Caco-2 (cell line): ENCODE data around the gene KCTD21. TPM values are rescaled to one million over a fixed set of nuclear protein-coding genes. Genes with fewer than 3 reads are reported as not detected.

ENCODE experiments used
- BruUV-seq: library from RNA; stranded (reverse); fragments of 400-500 nt; replicated peaks from 2 replicates; lab custom pipeline; 2021; lab: Mats Ljungman, UMichigan
- CTCF ChIA-PET: fragments of 300-600 bp; sonication (Branson Sonifier 250); formaldehyde crosslinking; loops from one replicate; lab custom pipeline; 2022; ENCODE audit warnings: antibody characterized with exemption; lab: Charles Lee
- POLR2A ChIA-PET: fragments of 300-600 bp; sonication (Branson Sonifier 250); formaldehyde crosslinking; loops from one replicate; lab custom pipeline; 2022; ENCODE audit warnings: antibody characterized with exemption; lab: Charles Lee
- DNase-seq, 2 experiments: peaks; one replicate each; pipeline versions ENCODE4 v3.0.0 to v3.0.0-alpha.2; 2020 to 2022
- H3K27me3 ChIP-seq: replicated peaks from 2 replicates; pipeline ENCODE4 v1.6.0; 2011; ENCODE audit warnings: low read length; ENCODE audit not compliant: control insufficient read depth, insufficient read depth
- H3K36me3 ChIP-seq: 2 replicates; pipeline ENCODE4 v1.5.1; 2011; ENCODE audit warnings: low read length; ENCODE audit not compliant: control insufficient read depth, insufficient read depth
- H3K4me1 ChIP-seq: fragments of 250-450 bp; sonication (Bioruptor Pico); 2 replicates; pipeline ENCODE4 v1.5.1; 2020; ENCODE audit warnings: mild to moderate bottlenecking
- H3K4me3 ChIP-seq: 2 replicates; pipeline ENCODE4 v1.5.1; 2011; ENCODE audit warnings: low read depth, mild to moderate bottlenecking, control low read depth, low read length
- H3K9me3 ChIP-seq: fragments of 250-450 bp; sonication (Bioruptor Pico); 2 replicates; pipeline ENCODE4 v1.5.1; 2020; ENCODE audit warnings: mild to moderate bottlenecking, moderate library complexity
- H3K27ac Mint-ChIP-seq: one replicate; pipeline ENCODE4 v1.8.0; 2022; ENCODE audit warnings: mixed read lengths; ENCODE audit not compliant: unreplicated experiment
- H3K27me3 Mint-ChIP-seq: one replicate; pipeline ENCODE4 v1.8.0; 2022; ENCODE audit warnings: mixed read lengths; ENCODE audit not compliant: insufficient read depth, unreplicated experiment
- H3K36me3 Mint-ChIP-seq: one replicate; pipeline ENCODE4 v1.8.0; 2022; ENCODE audit warnings: mild to moderate bottlenecking, mixed read lengths; ENCODE audit not compliant: insufficient read depth, unreplicated experiment
- H3K4me1 Mint-ChIP-seq: one replicate; pipeline ENCODE4 v1.8.0; 2022; ENCODE audit warnings: low read depth, mixed read lengths; ENCODE audit not compliant: unreplicated experiment
- H3K4me3 Mint-ChIP-seq: one replicate; pipeline ENCODE4 v1.8.0; 2022; ENCODE audit warnings: mild to moderate bottlenecking, moderate library complexity, mixed read lengths; ENCODE audit not compliant: unreplicated experiment
- H3K9me3 Mint-ChIP-seq: one replicate; pipeline ENCODE4 v1.8.0; 2022; ENCODE audit warnings: mixed read lengths; ENCODE audit not compliant: unreplicated experiment
- CTCF ChIP-seq, 2 experiments: fragments of 200-600 bp in 1 of 2; IDR thresholded peaks; 1 replicate in 1 of 2; 2 replicates in 1 of 2; pipeline versions ENCODE4 v1.5.1 to v1.8.0; 2011 to 2022; ENCODE audit warnings: antibody characterized with exemption in 1 of 2, control low read depth in 1 of 2, inconsistent platforms in 1 of 2, low read depth in 1 of 2, low read length in 1 of 2, mild to moderate bottlenecking in 1 of 2, moderate library complexity in 1 of 2; ENCODE audit not compliant: insufficient read depth in 1 of 2, severe bottlenecking in 1 of 2, unreplicated experiment in 1 of 2
- intact Hi-C: fragments of 100-400 bp; cut with micrococcal nuclease; formaldehyde crosslinking; loops from one replicate; pipeline ENCODE4 v1.10.0; 2022; ENCODE audit not compliant: unreplicated experiment
- total RNA-seq: library from RNA; stranded (reverse); gene quantifications from 2 replicates; pipeline ENCODE4 v1.2.3, GENCODE V29; 2022

The KCTD21 gene
- total RNA-seq, 1 experiment from 2014 or later, result 6.4 TPM

GRCh38 chr11:78211565-78211964, 23.1 kb upstream of the KCTD21 start:
- Histone ChIP-seq H3K36me3 (no peaks in the 10 kb centered on the region), H3K4me3 (no peak overlapping the region), H3K27me3 (no peaks in the 10 kb centered on the region), H3K9me3 (no peaks in the 10 kb centered on the region), H3K4me1 (no peaks in the 10 kb centered on the region)
- Mint-ChIP-seq H3K9me3 (no peaks in the 10 kb centered on the region), H3K36me3 (peaks cover 82% of the 10 kb centered on the region), H3K4me1 (no peaks in the 10 kb centered on the region), H3K4me3 (no peak overlapping the region), H3K27me3 (no peaks in the 10 kb centered on the region), H3K27ac (no peak overlapping the region)
- BruUV-seq, result no TSS peak
- CTCF ChIA-PET, result no interaction called here
- POLR2A ChIA-PET, result interaction anchor here (0.6 kb wide), 1 partner anchor 79 kb away, joined by 6 read pairs; no protein-coding TSS in a partner anchor
- TF ChIP-seq CTCF (IDR thresholded peaks at IDR 0.05; ENCODE audit: insufficient read depth in 1 of 2, low read depth in 1 of 2, low read length in 1 of 2, severe bottlenecking in 1 of 2, unreplicated experiment in 1 of 2), result no peak
- DNase-seq, result no peak
- intact Hi-C loops, result no loop called here

GRCh38 chr11:78210000-78210608, 21.7 kb upstream of the KCTD21 start:
- H3K27me3 Mint-ChIP-seq, result no peaks in the 10 kb centered on the region

DNA sequence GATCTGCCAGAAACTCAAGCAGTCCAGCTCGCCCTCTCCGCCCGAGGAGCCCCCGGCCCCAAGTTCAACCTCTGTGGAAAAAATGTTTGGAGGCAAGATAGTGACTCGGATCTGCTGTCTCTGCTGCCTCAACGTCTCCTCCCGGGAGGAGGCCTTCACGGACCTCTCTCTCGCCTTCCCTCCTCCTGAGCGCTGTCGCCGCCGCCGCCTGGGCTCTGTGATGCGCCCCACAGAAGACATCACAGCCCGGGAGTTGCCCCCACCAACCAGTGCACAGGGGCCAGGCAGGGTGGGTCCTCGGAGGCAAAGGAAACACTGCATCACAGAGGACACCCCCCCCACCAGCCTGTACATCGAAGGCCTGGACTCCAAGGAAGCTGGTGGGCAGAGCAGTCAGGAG, 21.1 kb upstream of the KCTD21 start:
- no peak for TF ChIP-seq CTCF (IDR thresholded peaks at IDR 0.05; ENCODE audit: insufficient read depth in 1 of 2, low read depth in 1 of 2, low read length in 1 of 2, severe bottlenecking in 1 of 2, unreplicated experiment in 1 of 2)
- H3K4me3 Mint-ChIP-seq, result no peak overlapping the region
- POLR2A ChIA-PET, result interaction anchor here (0.5 kb wide), 1 partner anchor 171 kb away, joined by 6 read pairs; no protein-coding TSS in a partner anchor
- Histone ChIP-seq H3K4me1 (no peaks in the 10 kb centered on the region), H3K36me3 (no peaks in the 10 kb centered on the region), H3K4me3 (no peak overlapping the region), H3K27me3 (no peaks in the 10 kb centered on the region), H3K9me3 (no peaks in the 10 kb centered on the region)
- H3K27ac Mint-ChIP-seq, result peak overlapping the region; percentile 29
- no peaks in the 10 kb centered on the region for H3K27me3 Mint-ChIP-seq
- no peak for DNase-seq
- H3K36me3 Mint-ChIP-seq, result peaks cover 70% of the 10 kb centered on the region
- BruUV-seq, result no TSS peak
- H3K4me1 Mint-ChIP-seq, result no peaks in the 10 kb centered on the region
- intact Hi-C loops, result no loop called here
- CTCF ChIA-PET, result no interaction called here
- no peaks in the 10 kb centered on the region for H3K9me3 Mint-ChIP-seq

More at GRCh38 chr11:78210000-78210608, 21.7 kb upstream of the KCTD21 start:
- no peak overlapping the region for H3K4me3 Mint-ChIP-seq
- peak overlapping the region; percentile 29 for H3K27ac Mint-ChIP-seq
- ChIA-PET POLR2A (interaction anchor here (0.5 kb wide), 1 partner anchor 170 kb away, joined by 6 read pairs; no protein-coding TSS in a partner anchor), CTCF (no interaction called here)
- peaks cover 72% of the 10 kb centered on the region for H3K36me3 Mint-ChIP-seq
- no peaks in the 10 kb centered on the region for H3K4me1 Mint-ChIP-seq
- Histone ChIP-seq H3K36me3 (no peaks in the 10 kb centered on the region), H3K4me1 (no peaks in the 10 kb centered on the region), H3K27me3 (no peaks in the 10 kb centered on the region), H3K9me3 (no peaks in the 10 kb centered on the region), H3K4me3 (no peak overlapping the region)
- DNase-seq, result no peak
- no TSS peak for BruUV-seq
- no peaks in the 10 kb centered on the region for H3K9me3 Mint-ChIP-seq
- no peak for TF ChIP-seq CTCF (IDR thresholded peaks at IDR 0.05; ENCODE audit: insufficient read depth in 1 of 2, low read depth in 1 of 2, low read length in 1 of 2, severe bottlenecking in 1 of 2, unreplicated experiment in 1 of 2)
- intact Hi-C loops, result no loop called here
